Keratinocyte (primary cell): ENCODE measurements around the gene KCNG2.

ENCODE experiments used
- CTCF ChIP-seq, 3 experiments: IDR thresholded peaks in 1 of 3; conservative IDR thresholded peaks in 1 of 3; optimal IDR thresholded peaks in 1 of 3; 2 replicates in 2 of 3; 3 replicates in 1 of 3; pipeline versions ENCODE3 to v1.5.1; 2011; ENCODE audit warnings: low read length in 3 of 3, mild to moderate bottlenecking in 3 of 3, moderate library complexity in 2 of 3, control low read depth in 1 of 3, inconsistent platforms in 1 of 3; ENCODE audit not compliant: insufficient read depth in 2 of 3; ENCODE audit errors: extremely low read depth in 1 of 3
- EZH2 ChIP-seq: IDR thresholded peaks from one replicate; pipeline ENCODE4 v1.6.1; 2012; ENCODE audit warnings: inconsistent platforms, mild to moderate bottlenecking, low read length, moderate library complexity

GRCh38 chr18:79851489-79851888, 53.8 kb downstream of the KCNG2 start:
- TF ChIP-seq CTCF (optimal IDR thresholded peaks at IDR 0.05 in 1 of 3, IDR thresholded peaks at IDR 0.05 in 1 of 3, conservative IDR thresholded peaks at IDR 0.05 in 1 of 3; ENCODE audit: extremely low read depth in 1 of 3, insufficient read depth in 2 of 3, low read length in 3 of 3) (no peak), EZH2 (no peak)
